Thyroid gland (tissue), 4 donors: ENCODE data around the gene USP24.

Experiments used
- CTCF ChIP-seq, 6 experiments: fragments of 200-600 bp in 3 of 6; fragments of 450-650 bp in 3 of 6; sonication (generic) in 3 of 6; IDR thresholded peaks; one replicate each; pipeline ENCODE4 v1.5.1; 2016 to 2019; ENCODE audit warnings: antibody characterized with exemption in 6 of 6, mild to moderate bottlenecking in 2 of 6, inconsistent platforms in 1 of 6, moderate library complexity in 1 of 6
- POLR2A ChIP-seq, 2 donors: fragments of 450-650 bp; IDR thresholded peaks; one replicate each; pipeline ENCODE4 v1.6.1; 2017; ENCODE audit warnings: antibody characterized with exemption in 2 of 2, mild to moderate bottlenecking in 2 of 2, moderate library complexity in 1 of 2

- no peak for TF ChIP-seq POLR2A (IDR thresholded peaks at IDR 0.05)
- no peak for TF ChIP-seq CTCF (IDR thresholded peaks at IDR 0.05)
These were observed 3.3 kb downstream of the USP24 start for GRCh38 chr1:55211863-55212262.
